Upper lobe of right lung (tissue), 1 donor: ENCODE measurements around the gene EPS8L1. TPM values are rescaled to one million over a fixed set of nuclear protein-coding genes. Genes with fewer than 3 reads are reported as not detected.
"Not testable (repeated sequence)": the region's sequence is repeated elsewhere in the genome, so short reads cannot be mapped to it uniquely, and the experiment has no call there.

Experiments
- ATAC-seq: fragments of 200-7000 bp; cut with Tn5 transposase; one replicate; pipeline ENCODE4 v1.9.1; 2020; ENCODE audit warnings: mild to moderate bottlenecking, moderate library complexity
- DNase-seq: peaks from one replicate; pipeline ENCODE4 v3.0.0-alpha.2; 2020
- H3K27ac ChIP-seq: fragments of 200-600 bp; one replicate; pipeline ENCODE4 v1.8.0; 2022
- H3K27me3 ChIP-seq: fragments of 200-600 bp; one replicate; pipeline ENCODE4 v1.8.0; 2022; ENCODE audit warnings: mild to moderate bottlenecking
- H3K36me3 ChIP-seq: fragments of 200-600 bp; one replicate; pipeline ENCODE4 v1.8.0; 2022
- H3K4me1 ChIP-seq: fragments of 200-600 bp; one replicate; pipeline ENCODE4 v1.8.0; 2022
- H3K4me3 ChIP-seq: fragments of 200-600 bp; one replicate; pipeline ENCODE4 v1.8.0; 2022; ENCODE audit warnings: mild to moderate bottlenecking
- H3K9me3 ChIP-seq: fragments of 200-600 bp; one replicate; pipeline ENCODE4 v1.8.0; 2022
- CTCF ChIP-seq: fragments of 200-600 bp; IDR thresholded peaks from one replicate; pipeline ENCODE4 v1.8.0; 2022; ENCODE audit warnings: antibody characterized with exemption
- intact Hi-C: fragments of 100-400 bp; cut with DNase I; formaldehyde crosslinking; loops from one replicate; pipeline ENCODE4 v1.11.0; 2022
- long read RNA-seq: library from polyadenylated mRNA; unstranded; transcript quantifications from one replicate; pipeline ENCODE4 v2.0.0, GENCODE V29; 2021
- total RNA-seq: library from RNA; stranded (reverse); fragmentation: NEBNext Ultra II Directional; extraction: Animal tissue kit (Norgen Biotek cat#: 25700); gene quantifications from one replicate; pipeline ENCODE4 v1.2.1, GENCODE V29; 2021
- donor health status: DM: no; HTN: yes; CAD: no; lungs with severe emphysema.

EPS8L1 gene
- total RNA-seq: 35.6 TPM
- long read RNA-seq, transcript EPS8L1-201 (20 exons, 2,536 nt): major isoform, 8 of 31 reads
- long read RNA-seq, partial matches to known transcripts: 9 of 31 reads
- long read RNA-seq, other reads (novel, unspliced or antisense): 10 of 31 reads

- H3K4me1 ChIP-seq: peaks cover 4% of the 10 kb centered on the region
- intact Hi-C loops: no loop called here
- peaks cover 36% of the 10 kb centered on the region for H3K27me3 ChIP-seq
- no peaks in the 10 kb centered on the region for H3K36me3 ChIP-seq
- H3K9me3 ChIP-seq: no peaks in the 10 kb centered on the region
- no peak within 1 kb of the TSS for H3K4me3 ChIP-seq
- ATAC-seq (peak; percentile 84), DNase-seq (peak; percentile 91)
- TF ChIP-seq CTCF: no peak
- H3K27ac ChIP-seq: peak within 1 kb of the TSS; percentile 36
These were observed at the start of gene EPS8L1 for GRCh38 chr19:55075371-55075998. TSS of gene EPS8L1 (plus strand) at chr19:55075869. CDS start at chr19:55076445, 576 bp downstream.

- H3K27me3 ChIP-seq, ATAC-seq, H3K27ac ChIP-seq, DNase-seq, H3K9me3 ChIP-seq, intact Hi-C loops, H3K36me3 ChIP-seq, H3K4me3 ChIP-seq, H3K4me1 ChIP-seq: not testable (repeated sequence)
These were observed 48.6 kb upstream of the EPS8L1 start for GRCh38 chr19:55027140-55027471.

- Histone ChIP-seq H3K4me3 (no peak overlapping the region), H3K27me3 (no peaks in the 10 kb centered on the region), H3K4me1 (no peaks in the 10 kb centered on the region), H3K27ac (no peak overlapping the region), H3K36me3 (no peaks in the 10 kb centered on the region), H3K9me3 (no peaks in the 10 kb centered on the region)
- TF ChIP-seq CTCF: no peak
- ATAC-seq (peak; percentile 43), DNase-seq (no peak)
- intact Hi-C loops: no loop called here
These were observed 48.0 kb upstream of the EPS8L1 start for GRCh38 chr19:55027472-55028337.

GRCh38 chr19:55028757-55029156 is 46.9 kb upstream of the EPS8L1 start:
- no peak for ATAC-seq
- H3K27ac ChIP-seq: no peak overlapping the region
- no peak for TF ChIP-seq CTCF
- H3K4me3 ChIP-seq: no peak overlapping the region
- H3K9me3 ChIP-seq: no peaks in the 10 kb centered on the region
- intact Hi-C loops: no loop called here
- no peaks in the 10 kb centered on the region for H3K4me1 ChIP-seq
- H3K27me3 ChIP-seq: no peaks in the 10 kb centered on the region
- no peaks in the 10 kb centered on the region for H3K36me3 ChIP-seq
- no peak for DNase-seq

- Histone ChIP-seq H3K27me3 (no peaks in the 10 kb centered on the region), H3K4me1 (no peaks in the 10 kb centered on the region), H3K4me3 (no peak overlapping the region), H3K27ac (no peak overlapping the region), H3K36me3 (no peaks in the 10 kb centered on the region), H3K9me3 (no peaks in the 10 kb centered on the region)
- DNase-seq (peak; percentile 27), ATAC-seq (no peak)
- intact Hi-C loops: no loop called here
- TF ChIP-seq CTCF: no peak
These were observed 44.5 kb upstream of the EPS8L1 start for GRCh38 chr19:55031178-55031577.

GRCh38 chr19:55032170-55032800 is 43.4 kb upstream of the EPS8L1 start:
- H3K27ac ChIP-seq: no peak overlapping the region
- DNase-seq: peak; percentile 55

GRCh38 chr19:55032976-55033643 is 42.6 kb upstream of the EPS8L1 start:
- ATAC-seq, H3K27me3 ChIP-seq, H3K9me3 ChIP-seq, H3K36me3 ChIP-seq, H3K4me3 ChIP-seq, H3K4me1 ChIP-seq, H3K27ac ChIP-seq, intact Hi-C loops: not testable (repeated sequence)
- peak; percentile 47 for DNase-seq

More at GRCh38 chr19:55032170-55032800, 43.4 kb upstream of the EPS8L1 start:
- peak; percentile 19 for ATAC-seq
- no peaks in the 10 kb centered on the region for H3K4me1 ChIP-seq
- H3K4me3 ChIP-seq: no peak overlapping the region
- no peaks in the 10 kb centered on the region for H3K36me3 ChIP-seq
- H3K9me3 ChIP-seq: no peaks in the 10 kb centered on the region
- TF ChIP-seq CTCF: no peak
- no peaks in the 10 kb centered on the region for H3K27me3 ChIP-seq
- intact Hi-C loops: no loop called here
